ENCODE data around the gene NDST1. TPM values are rescaled to one million over a fixed set of nuclear protein-coding genes. Genes with fewer than 3 reads are reported as not detected.
A peak's percentile ranks its signal among the peaks of the same experiment; 100 is the strongest.

The NDST1 gene
- total RNA-seq, 4 donors from 2014 or later = 94.6 to 157 (median 134) TPM

DNA sequence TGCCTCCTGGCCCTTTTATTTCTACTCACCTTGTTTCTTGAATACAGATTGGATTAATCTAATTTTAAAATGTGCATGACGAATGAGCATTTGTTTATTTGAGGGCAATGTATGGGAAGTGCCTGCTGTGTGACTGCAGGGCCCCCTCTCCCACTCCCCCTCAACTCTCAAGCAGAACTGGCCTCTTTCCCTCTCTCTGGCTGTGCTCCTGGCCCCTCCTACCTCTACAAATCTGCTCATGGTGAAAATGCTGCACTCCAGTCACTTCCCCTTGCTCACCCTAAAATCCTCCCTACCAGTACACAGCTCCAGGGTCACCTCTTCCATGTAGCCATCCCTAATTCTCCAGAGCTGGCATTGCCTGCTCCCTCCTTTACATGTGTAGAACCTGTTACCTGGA, 17.2 kb upstream of the NDST1 start:
- peaks cover 78% of the 10 kb centered on the region for H3K4me1 ChIP-seq
- DNase-seq (ENCODE audit: low spot score in 2 of 2) = no peak
- H3K4me3 ChIP-seq = no peak overlapping the region
- no peaks in the 10 kb centered on the region for H3K27me3 ChIP-seq
- no peaks in the 10 kb centered on the region for H3K36me3 ChIP-seq
- H3K27ac ChIP-seq = peak overlapping the region; percentile 98
- H3K9me3 ChIP-seq = no peaks in the 10 kb centered on the region
- 54% methylated on average over 1 of the region's 1 CpG for WGBS
- no peak for TF ChIP-seq POLR2A (IDR thresholded peaks at IDR 0.05)
- TF ChIP-seq POLR2AphosphoS5 (IDR thresholded peaks at IDR 0.05) = no peak
- TF ChIP-seq, protein P1, sequence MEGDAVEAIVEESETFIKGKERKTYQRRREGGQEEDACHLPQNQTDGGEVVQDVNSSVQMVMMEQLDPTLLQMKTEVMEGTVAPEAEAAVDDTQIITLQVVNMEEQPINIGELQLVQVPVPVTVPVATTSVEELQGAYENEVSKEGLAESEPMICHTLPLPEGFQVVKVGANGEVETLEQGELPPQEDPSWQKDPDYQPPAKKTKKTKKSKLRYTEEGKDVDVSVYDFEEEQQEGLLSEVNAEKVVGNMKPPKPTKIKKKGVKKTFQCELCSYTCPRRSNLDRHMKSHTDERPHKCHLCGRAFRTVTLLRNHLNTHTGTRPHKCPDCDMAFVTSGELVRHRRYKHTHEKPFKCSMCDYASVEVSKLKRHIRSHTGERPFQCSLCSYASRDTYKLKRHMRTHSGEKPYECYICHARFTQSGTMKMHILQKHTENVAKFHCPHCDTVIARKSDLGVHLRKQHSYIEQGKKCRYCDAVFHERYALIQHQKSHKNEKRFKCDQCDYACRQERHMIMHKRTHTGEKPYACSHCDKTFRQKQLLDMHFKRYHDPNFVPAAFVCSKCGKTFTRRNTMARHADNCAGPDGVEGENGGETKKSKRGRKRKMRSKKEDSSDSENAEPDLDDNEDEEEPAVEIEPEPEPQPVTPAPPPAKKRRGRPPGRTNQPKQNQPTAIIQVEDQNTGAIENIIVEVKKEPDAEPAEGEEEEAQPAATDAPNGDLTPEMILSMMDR (IDR thresholded peaks at IDR 0.05) = no peak
- TF ChIP-seq EP300 (IDR thresholded peaks at IDR 0.05) = no peak

DNA sequence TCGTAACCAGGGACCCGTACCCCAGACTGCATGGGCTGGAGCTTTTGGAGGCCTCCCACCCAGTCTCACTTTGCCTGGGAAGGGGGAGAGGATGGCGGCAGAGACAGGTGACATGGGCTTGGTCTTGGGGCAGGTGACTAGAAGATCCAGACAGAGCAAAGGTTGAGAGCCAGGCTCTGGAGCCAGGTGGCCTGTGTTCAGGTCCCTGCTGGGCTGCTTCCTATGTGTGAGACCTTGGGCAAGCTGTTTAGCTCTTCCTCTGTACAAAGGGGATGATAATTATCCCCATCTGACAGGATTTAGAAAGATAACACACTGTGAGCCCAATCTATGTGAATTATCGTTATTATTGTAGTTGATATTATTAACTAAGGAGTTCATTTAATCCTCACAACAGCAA, 16.1 kb upstream of the NDST1 start:
- H3K4me1 ChIP-seq = peaks cover 82% of the 10 kb centered on the region
- H3K9me3 ChIP-seq = no peaks in the 10 kb centered on the region
- H3K36me3 ChIP-seq = no peaks in the 10 kb centered on the region

DNA sequence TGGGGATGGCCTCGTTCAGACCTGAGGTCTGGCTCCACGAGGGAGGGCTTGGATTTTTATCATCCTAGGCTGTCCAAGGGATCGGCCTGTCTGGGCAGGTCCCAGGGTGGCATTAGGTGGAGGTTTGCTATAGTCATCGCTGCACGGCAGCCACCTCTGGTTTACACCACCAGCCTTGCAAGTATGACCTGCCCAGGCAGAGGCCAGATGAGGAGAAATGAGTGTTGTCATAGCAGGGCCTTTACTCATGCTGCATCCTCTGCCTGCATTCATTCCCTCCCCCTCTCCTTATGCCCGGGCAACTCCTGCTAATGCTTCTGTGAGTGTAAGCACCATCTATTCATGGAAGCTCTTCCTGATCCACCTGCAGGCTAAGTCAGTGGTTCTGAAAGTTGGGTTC, 15.3 kb upstream of the NDST1 start:
- 48% methylated on average over 6 of the region's 6 CpGs for WGBS
- Histone ChIP-seq H3K27me3 (no peaks in the 10 kb centered on the region), H3K36me3 (no peaks in the 10 kb centered on the region), H3K4me3 (no peak overlapping the region), H3K27ac (peak overlapping the region; percentile 80), H3K4me1 (peaks cover 82% of the 10 kb centered on the region), H3K9me3 (no peaks in the 10 kb centered on the region)
- no peak for DNase-seq (ENCODE audit: low spot score in 2 of 2)
- TF ChIP-seq, protein P1 (IDR thresholded peaks at IDR 0.05) = no peak
- no peak for TF ChIP-seq EP300 (IDR thresholded peaks at IDR 0.05)
- no peak for TF ChIP-seq POLR2AphosphoS5 (IDR thresholded peaks at IDR 0.05)
- TF ChIP-seq POLR2A (IDR thresholded peaks at IDR 0.05) = no peak

More for the DNA sequence above, 16.1 kb upstream of the NDST1 start:
- DNase-seq (ENCODE audit: low spot score in 2 of 2) = no peak
- Histone ChIP-seq H3K27ac (peak overlapping the region; percentile 80), H3K4me3 (no peak overlapping the region), H3K27me3 (no peaks in the 10 kb centered on the region)
- WGBS = 82% methylated on average over 4 of the region's 4 CpGs
- TF ChIP-seq POLR2AphosphoS5 (IDR thresholded peaks at IDR 0.05) (no peak), POLR2A (IDR thresholded peaks at IDR 0.05) (no peak), EP300 (IDR thresholded peaks at IDR 0.05) (no peak)
- TF ChIP-seq, protein P1 (IDR thresholded peaks at IDR 0.05) = no peak

DNA sequence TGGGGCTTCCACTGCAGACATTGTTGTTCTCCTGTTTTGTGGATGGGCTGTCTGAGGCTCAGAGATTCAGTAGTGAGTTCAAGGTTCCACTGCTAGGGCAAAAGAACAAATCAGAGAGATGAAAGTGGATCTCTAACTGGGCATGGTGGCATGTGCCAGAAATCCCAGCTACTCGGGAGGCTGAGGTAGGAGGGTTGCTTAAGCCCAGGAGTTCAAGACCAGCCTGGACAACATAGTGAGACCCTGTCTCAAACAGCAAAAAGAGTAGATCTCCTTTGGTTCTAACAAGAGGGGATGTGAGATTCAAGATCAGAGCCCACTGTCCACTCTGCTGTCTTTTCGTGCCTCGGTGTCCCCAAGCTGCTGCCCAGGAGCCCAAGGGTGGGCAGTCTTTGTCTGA, 11.8 kb upstream of the NDST1 start:
- no peak overlapping the region for H3K4me3 ChIP-seq
- WGBS = 76% methylated on average over 3 of the region's 3 CpGs
- peaks cover 82% of the 10 kb centered on the region for H3K4me1 ChIP-seq
- H3K27ac ChIP-seq = peak overlapping the region; percentile 82
- H3K27me3 ChIP-seq = no peaks in the 10 kb centered on the region
- no peaks in the 10 kb centered on the region for H3K9me3 ChIP-seq
- TF ChIP-seq EP300 (IDR thresholded peaks at IDR 0.05) = no peak
- no peaks in the 10 kb centered on the region for H3K36me3 ChIP-seq
- DNase-seq (ENCODE audit: low spot score in 2 of 2) = no peak

DNA sequence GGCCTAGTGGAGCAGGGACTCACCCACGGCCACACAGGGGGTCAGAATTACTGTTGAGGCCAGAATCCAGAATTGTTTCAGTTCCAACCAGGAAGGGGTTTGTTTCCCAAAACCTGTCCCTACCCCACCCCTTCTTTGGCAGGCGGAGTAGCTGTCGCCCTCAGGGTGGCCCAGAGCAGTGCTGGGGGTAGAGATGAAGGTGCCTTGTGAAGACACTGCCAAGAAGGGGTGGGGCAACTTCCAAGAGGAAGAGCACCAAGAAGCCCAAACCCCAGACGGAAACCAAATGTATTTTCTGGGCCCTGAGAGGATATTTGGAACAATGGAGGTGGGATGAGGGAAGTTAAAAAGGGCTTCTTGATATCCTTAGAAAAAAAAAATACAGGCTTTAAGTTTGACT, 11.4 kb upstream of the NDST1 start:
- Histone ChIP-seq H3K4me3 (no peak overlapping the region), H3K4me1 (peaks cover 82% of the 10 kb centered on the region), H3K9me3 (no peaks in the 10 kb centered on the region), H3K36me3 (no peaks in the 10 kb centered on the region), H3K27me3 (no peaks in the 10 kb centered on the region), H3K27ac (peak overlapping the region; percentile 82)
- TF ChIP-seq EP300 (IDR thresholded peaks at IDR 0.05) (no peak), POLR2AphosphoS5 (IDR thresholded peaks at IDR 0.05) (no peak), POLR2A (IDR thresholded peaks at IDR 0.05) (no peak)
- TF ChIP-seq, protein P1 (IDR thresholded peaks at IDR 0.05) = no peak
- WGBS = 43% methylated on average over 4 of the region's 4 CpGs
- no peak for DNase-seq (ENCODE audit: low spot score in 2 of 2)
